ENCODE data around the gene BBLN. TPM values are rescaled to one million over a fixed set of nuclear protein-coding genes. Genes with fewer than 3 reads are reported as not detected.

Gene BBLN
- total RNA-seq, 1 donor = 78.1 TPM

DNA sequence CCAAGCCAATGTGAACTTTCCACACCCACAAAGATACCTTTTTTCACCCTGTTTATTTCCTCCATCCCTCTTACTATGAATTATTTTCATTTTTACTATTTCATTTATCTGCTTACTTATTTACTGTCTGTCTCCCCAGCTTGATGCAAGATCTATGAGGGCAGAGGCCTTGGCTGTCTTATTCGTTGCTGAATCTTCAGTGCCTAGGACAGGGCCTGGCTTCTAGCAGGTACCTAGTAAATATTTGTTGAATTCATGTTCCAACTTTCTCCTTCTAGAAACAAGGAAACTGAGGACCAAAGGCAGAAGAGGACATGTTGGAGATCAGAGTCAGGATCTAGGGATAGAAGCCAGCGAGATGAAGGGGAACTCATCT lies 42.6 kb downstream of the BBLN start:
- H3K9me3 ChIP-seq (ENCODE audit: low read depth, low read length) = no peaks in the 10 kb centered on the region
- H3K4me3 ChIP-seq (ENCODE audit: low read length) = no peak overlapping the region
- H3K27me3 ChIP-seq (ENCODE audit: insufficient read depth, low read length) = peaks cover 12% of the 10 kb centered on the region
- peaks cover 16% of the 10 kb centered on the region for H3K4me1 ChIP-seq (ENCODE audit: insufficient read depth, low read length)

- Histone ChIP-seq H3K4me3 (ENCODE audit: low read length) (peak within 1 kb of the TSS; percentile 40), H3K4me1 (ENCODE audit: insufficient read depth, low read length) (peaks cover 17% of the 10 kb centered on the region), H3K27me3 (ENCODE audit: insufficient read depth, low read length) (peaks cover 12% of the 10 kb centered on the region), H3K9me3 (ENCODE audit: low read depth, low read length) (no peaks in the 10 kb centered on the region)
These were observed 43.1 kb downstream of the BBLN start, which contains the start of gene DNM1 for GRCh38 chr9:128203024-128203706. Gene DNM1, plus strand, starts transcription at chr9:128203379. Its CDS starts 92 bp downstream, at chr9:128203471.

GRCh38 chr9:128203707-128204551 lies 43.9 kb downstream of the BBLN start:
- peaks cover 17% of the 10 kb centered on the region for H3K4me1 ChIP-seq (ENCODE audit: insufficient read depth, low read length)
- peaks cover 12% of the 10 kb centered on the region for H3K27me3 ChIP-seq (ENCODE audit: insufficient read depth, low read length)
- H3K4me3 ChIP-seq (ENCODE audit: low read length) = peak overlapping the region; percentile 40
- no peaks in the 10 kb centered on the region for H3K9me3 ChIP-seq (ENCODE audit: low read depth, low read length)

GRCh38 chr9:128204858-128205257 lies 44.8 kb downstream of the BBLN start:
- no peaks in the 10 kb centered on the region for H3K9me3 ChIP-seq (ENCODE audit: low read depth, low read length)
- H3K4me1 ChIP-seq (ENCODE audit: insufficient read depth, low read length) = peaks cover 17% of the 10 kb centered on the region
- H3K27me3 ChIP-seq (ENCODE audit: insufficient read depth, low read length) = peaks cover 12% of the 10 kb centered on the region
- H3K4me3 ChIP-seq (ENCODE audit: low read length) = no peak overlapping the region

DNA sequence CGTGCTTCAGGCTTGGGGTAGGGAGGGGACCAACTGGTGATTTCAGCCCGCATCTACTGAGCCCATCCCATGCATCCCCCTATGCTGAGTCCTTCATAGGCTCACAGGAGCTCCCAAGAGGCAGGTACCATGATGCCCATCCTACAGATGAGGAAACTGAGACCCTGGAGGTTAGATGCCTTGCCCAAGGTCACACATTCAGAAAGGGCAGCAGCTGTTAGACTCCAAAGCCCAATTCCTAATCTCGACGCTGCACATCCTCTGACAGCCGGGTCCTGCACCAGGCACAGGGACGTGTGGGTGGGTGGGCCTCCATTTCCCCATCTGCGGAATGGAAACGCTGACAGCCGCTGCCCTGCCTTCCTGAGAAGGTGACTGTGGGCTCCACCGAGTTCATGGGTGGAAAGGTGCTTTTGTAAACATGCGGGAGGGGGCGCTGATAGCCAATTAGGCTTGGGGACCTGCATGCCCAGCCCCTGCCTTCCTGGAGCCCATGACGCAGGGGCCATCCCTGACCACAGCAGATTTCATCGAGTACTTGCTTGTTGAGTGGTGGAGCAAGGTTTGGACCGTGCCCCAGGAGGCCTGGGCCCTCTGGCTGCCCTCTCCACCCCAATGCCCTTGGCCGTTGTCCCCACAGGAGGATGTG lies 45.4 kb downstream of the BBLN start:
- Histone ChIP-seq H3K27me3 (ENCODE audit: insufficient read depth, low read length) (peaks cover 12% of the 10 kb centered on the region), H3K9me3 (ENCODE audit: low read depth, low read length) (no peaks in the 10 kb centered on the region), H3K4me1 (ENCODE audit: insufficient read depth, low read length) (peaks cover 17% of the 10 kb centered on the region)

DNA sequence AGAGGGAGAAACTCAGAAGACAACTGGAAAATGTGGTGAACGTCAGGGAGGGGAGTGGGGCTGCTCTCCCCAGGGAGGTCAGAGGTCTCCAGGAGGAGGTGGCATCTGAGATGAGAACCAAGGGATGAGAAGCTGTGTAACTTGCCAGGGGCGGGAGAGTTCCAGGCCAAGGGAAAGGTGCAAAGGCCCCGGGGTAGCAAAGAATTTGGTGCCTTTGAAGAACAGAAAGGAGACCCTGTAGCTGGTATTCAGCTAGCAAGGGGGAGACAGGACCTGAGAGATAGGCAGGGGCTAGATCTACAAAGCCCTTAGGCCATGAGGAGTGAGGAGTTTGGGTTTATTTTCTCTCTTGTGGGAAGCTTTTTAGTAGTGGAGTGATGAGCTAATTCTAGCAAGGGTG lies 46.4 kb downstream of the BBLN start:
- peaks cover 12% of the 10 kb centered on the region for H3K27me3 ChIP-seq (ENCODE audit: insufficient read depth, low read length)

More for the DNA sequence above, 45.4 kb downstream of the BBLN start:
- H3K4me3 ChIP-seq (ENCODE audit: low read length) = no peak overlapping the region

DNA sequence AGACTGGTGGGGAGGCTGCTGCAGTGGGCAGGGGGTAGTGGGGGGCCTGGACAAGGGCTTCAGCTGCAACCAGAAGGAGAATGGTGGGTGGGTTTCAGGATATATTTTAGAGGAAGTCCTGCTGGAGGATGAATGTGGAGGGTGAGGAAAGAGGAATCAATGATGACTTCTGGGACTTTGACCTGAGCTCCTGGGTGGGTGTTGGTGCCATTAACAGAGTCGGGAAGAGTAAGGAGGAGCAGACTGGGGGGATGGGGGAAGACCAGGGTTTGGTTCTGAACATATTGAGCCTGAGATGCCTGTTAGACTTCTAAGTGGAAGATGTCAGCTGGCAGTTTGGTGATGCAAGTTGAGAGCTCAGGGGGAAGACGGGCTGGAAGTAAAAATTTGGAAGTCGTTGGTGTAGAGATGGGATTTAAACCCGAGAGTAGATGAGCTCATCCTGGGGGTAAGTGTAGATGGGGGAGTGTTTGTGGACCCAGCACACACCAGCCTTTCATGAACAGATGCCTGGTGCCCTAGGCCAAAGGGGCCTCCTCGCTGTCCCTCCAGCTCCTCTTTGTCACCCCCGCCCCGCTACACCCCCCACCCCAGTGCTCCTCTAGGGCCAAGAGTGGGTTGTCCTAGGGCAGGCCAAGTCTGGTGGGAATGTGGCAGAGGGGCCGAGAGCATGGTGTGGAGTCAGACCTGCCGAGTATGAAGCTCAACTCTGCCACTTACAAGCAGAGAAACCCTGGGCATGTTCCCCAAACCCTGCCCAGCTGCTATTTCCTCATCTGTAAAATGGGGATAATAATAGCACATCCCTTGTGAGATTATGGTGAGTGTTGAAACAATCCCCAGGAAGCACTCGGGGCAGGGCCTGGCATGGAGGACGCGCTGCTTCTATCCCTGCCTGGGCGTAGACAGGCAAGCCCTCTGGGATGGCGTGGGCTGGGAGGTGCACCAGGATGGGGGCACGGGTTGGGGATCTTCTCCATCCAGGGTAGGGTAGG lies 47.1 kb downstream of the BBLN start:
- Histone ChIP-seq H3K4me3 (ENCODE audit: low read length) (no peak overlapping the region), H3K27me3 (ENCODE audit: insufficient read depth, low read length) (peaks cover 12% of the 10 kb centered on the region)

More for the DNA sequence above, 46.4 kb downstream of the BBLN start:
- H3K4me3 ChIP-seq (ENCODE audit: low read length) = no peak overlapping the region
- H3K9me3 ChIP-seq (ENCODE audit: low read depth, low read length) = no peaks in the 10 kb centered on the region
- H3K4me1 ChIP-seq (ENCODE audit: insufficient read depth, low read length) = peaks cover 17% of the 10 kb centered on the region

GRCh38 chr9:128208386-128208785 lies 48.3 kb downstream of the BBLN start:
- H3K4me3 ChIP-seq (ENCODE audit: low read length) = no peak overlapping the region
- H3K27me3 ChIP-seq (ENCODE audit: insufficient read depth, low read length) = peaks cover 12% of the 10 kb centered on the region
- H3K9me3 ChIP-seq (ENCODE audit: low read depth, low read length) = no peaks in the 10 kb centered on the region
- peaks cover 12% of the 10 kb centered on the region for H3K4me1 ChIP-seq (ENCODE audit: insufficient read depth, low read length)

More for the DNA sequence above, 47.1 kb downstream of the BBLN start:
- H3K4me1 ChIP-seq (ENCODE audit: insufficient read depth, low read length) = peaks cover 17% of the 10 kb centered on the region
- no peaks in the 10 kb centered on the region for H3K9me3 ChIP-seq (ENCODE audit: low read depth, low read length)

- H3K9me3 ChIP-seq (ENCODE audit: low read depth, low read length) = no peaks in the 10 kb centered on the region
- H3K4me1 ChIP-seq (ENCODE audit: insufficient read depth, low read length) = peaks cover 7% of the 10 kb centered on the region
- H3K27me3 ChIP-seq (ENCODE audit: insufficient read depth, low read length) = peaks cover 8% of the 10 kb centered on the region
- no peak overlapping the region for H3K4me3 ChIP-seq (ENCODE audit: low read length)
These were observed 49.0 kb downstream of the BBLN start for GRCh38 chr9:128208946-128209669.

DNA sequence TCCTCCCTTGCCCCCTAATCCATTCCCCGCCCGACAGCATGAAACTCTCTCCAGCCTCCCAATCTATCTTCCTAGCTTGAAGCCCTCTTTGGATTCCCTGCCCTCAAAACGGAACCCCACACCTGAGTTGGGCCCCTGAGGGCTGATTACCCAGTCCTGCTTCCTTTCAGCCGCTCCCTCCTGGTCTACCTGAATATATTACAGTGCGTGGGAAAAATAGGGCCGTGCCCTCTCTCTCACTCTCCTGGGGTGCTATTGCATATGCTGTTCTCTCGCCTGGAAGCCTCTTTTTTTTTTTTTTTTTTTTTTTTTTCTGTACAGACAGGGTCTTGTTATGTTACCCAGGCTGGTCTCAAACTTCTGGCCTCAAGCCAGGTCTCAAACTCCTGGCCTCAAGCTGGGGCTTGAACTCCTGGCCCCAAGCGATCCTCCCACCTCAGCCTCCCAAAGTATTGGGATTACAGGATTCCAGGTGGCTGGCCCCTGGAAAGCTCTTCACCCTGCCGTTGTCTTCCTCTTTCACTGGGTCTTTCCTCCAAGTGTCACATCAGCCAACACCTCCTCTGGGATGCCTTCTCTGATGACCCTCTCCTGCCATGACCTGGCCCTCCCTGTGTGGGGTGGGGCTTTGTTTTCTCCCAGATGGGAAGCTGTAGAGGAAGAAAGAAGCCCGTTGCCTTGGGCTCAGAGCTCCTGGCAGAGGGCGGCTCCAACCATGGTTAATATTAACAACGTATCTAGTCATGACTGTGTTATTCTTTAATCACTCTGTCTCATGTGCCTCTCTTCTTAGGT lies 51.3 kb downstream of the BBLN start:
- Histone ChIP-seq H3K4me1 (ENCODE audit: insufficient read depth, low read length) (peaks cover 3% of the 10 kb centered on the region), H3K27me3 (ENCODE audit: insufficient read depth, low read length) (no peaks in the 10 kb centered on the region), H3K9me3 (ENCODE audit: low read depth, low read length) (no peaks in the 10 kb centered on the region), H3K4me3 (ENCODE audit: low read length) (no peak overlapping the region)

DNA sequence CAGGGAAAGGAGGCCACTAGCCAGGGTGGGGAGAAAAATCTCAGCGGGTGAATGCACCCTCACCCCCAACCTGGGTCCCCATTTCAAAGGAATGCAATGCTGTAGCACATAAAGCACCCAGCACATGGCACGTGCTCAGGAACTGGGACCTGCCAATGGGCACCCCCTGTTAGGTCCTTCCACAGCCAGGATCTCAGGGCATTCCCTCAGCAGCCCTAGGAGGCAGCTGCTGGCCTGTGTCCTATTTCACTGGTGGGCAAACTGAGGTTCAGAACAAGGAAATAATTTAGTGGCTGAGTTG lies 51.9 kb downstream of the BBLN start:
- H3K4me1 ChIP-seq (ENCODE audit: insufficient read depth, low read length) = peaks cover 3% of the 10 kb centered on the region

More for the DNA sequence above, 51.9 kb downstream of the BBLN start:
- no peaks in the 10 kb centered on the region for H3K9me3 ChIP-seq (ENCODE audit: low read depth, low read length)
- H3K27me3 ChIP-seq (ENCODE audit: insufficient read depth, low read length) = no peaks in the 10 kb centered on the region
- no peak overlapping the region for H3K4me3 ChIP-seq (ENCODE audit: low read length)
